Stimulated activated CD8-positive, alpha-beta memory T cell treated with anti-CD3 and anti-CD28 coated beads, Interleukin-15, amount 100 ng/mL, for 4 hours (primary cell): ENCODE data around the gene COL20A1.
"Not testable (repeated sequence)": the region's sequence is repeated elsewhere in the genome, so short reads cannot be mapped to it uniquely, and the experiment has no call there.

Experiments used
- DNase-seq, 2 donors: peaks; one replicate each; pipeline ENCODE4 v3.0.0-alpha.2; 2020; ENCODE audit warnings: low read depth in 2 of 2

Gene COL20A1

DNA sequence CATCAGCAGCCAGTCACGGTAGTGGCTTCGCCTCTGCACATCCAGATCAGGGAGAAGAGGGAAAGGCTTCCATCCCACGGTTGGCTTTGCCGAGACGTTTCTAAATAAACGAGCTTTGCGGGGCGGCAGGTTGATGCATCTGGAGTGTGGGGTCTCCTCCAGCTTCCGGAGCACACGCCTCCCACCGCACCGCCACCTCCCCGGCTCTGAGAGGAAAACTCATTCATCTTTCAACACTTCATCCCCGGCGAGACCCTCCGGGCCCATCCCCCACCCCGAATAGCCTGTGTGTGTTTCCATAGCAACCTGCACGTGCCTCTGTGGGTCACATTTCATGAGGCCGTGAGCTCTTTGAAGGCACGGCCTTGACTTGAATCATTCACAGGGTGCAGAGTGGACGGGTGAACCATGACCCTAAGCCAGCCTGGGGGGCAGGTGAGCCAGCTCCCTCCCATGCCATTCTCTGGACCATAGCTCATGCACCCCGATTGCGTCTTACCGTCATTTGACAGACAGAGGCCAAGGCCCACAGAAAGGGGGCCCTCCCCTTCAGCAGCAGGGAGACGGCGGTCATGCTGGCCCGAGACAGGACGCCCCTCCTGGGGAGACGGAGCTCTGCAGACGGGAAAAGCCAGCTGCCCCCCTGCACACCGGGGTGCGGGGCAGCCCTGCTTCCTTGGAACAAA, 84.4 kb downstream of the COL20A1 start:
- no peak for DNase-seq

DNA sequence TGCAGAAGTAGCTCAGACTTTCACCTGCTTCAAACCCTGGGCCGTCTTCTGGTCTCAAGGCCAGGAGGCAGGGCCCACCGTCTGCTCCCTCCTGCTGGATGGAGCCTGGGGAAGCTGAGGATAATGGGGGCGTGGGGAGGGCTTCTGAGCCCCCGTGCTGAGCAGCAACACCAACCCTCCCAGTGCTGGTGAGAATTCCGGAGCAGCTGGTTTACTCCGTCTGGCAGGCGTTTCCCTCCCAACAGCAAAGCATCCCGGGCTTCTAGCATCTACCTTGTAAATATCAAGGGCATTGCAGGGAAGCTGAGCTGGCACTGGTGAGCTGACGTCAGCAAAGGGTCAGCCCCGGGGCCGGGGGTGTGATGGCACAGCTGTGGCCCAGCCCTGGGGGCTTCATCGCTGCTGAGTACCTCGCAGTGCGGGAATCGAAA, 85.0 kb downstream of the COL20A1 start:
- DNase-seq = no peak

DNA sequence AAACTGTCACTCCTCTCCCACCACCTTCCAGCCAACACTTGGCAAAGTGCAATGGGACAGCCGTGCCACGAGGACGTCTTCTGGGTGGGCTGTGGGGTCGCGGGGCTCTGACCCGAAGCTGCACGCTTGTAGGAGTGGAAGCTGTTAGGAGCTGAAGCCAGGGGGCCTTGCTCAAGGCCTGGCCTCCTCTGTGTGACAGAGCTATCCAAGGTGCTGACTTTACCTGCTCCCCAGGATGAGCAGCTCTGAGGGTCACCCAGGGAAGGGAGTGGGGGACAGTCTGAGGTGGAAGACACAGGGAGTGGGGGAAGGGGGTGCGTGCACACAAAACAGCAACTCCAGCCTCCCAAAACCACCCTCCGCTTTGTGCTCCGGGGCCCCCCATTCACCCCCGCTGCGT, 85.6 kb downstream of the COL20A1 start:
- DNase-seq = no peak

DNA sequence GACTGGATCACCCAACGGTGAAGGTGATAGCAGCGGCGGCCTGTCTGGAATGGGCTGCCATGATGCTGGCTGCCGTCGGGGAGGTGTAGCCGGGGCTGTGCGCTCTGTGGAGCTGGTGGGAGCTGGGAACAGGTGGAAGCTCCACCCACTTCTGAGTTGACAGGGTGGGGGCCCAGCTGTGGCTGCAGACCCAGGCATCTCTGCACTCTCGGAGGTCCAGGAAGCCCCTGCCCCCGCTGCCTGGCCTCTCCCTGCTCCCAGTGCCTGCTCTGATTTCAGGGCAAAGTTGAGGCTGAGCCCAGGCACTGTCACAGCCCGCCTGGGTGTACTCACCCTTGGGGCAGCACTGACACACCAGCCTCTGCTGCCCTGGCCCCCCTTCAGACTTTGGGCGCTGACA, 86.3 kb downstream of the COL20A1 start:
- DNase-seq = no peak

DNA sequence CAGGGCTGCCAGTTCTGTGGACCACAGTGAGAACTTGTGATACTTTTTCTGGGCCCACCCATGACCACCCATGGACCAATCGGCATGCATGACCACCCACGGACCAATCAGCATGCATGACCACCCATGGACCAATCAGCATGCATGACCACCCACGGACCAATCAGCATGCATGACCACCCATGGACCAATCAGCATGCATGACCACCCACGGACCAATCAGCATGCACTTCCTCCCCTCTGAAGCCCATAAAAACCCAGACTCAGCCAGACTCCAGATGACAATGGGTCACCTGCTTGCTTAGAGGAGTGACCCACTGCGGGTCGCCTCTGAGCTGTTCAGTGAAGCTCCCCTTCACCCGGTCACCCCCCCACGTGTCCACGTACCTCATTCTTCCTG, 86.9 kb downstream of the COL20A1 start:
- not testable (repeated sequence) for DNase-seq

DNA sequence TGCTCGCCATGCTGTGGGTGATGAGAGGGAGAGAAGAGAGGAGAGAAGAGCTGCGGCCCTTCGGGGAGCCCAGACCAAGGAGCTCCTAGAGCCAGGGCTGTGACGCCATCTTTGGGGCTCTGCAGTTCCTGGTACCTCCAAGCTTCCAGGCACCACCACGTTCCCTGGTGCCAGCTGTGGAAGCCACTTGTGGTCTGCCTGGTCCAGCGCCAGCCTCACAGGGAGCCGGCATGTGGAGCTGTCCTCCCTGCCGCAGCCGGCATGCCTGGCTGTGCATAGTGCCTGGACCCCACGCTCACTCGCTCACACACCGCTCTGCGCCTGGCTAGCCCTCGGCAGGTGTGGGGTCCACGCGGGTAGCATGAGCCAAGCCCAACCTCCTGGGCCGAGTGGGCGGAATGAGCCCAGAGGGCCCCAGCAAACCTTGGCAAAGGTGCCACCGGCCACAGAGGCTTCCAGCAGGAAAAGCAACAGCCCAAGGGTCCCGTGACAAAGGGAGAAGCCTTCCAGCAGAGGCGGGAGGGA, 87.4 kb downstream of the COL20A1 start:
- DNase-seq = no peak

DNA sequence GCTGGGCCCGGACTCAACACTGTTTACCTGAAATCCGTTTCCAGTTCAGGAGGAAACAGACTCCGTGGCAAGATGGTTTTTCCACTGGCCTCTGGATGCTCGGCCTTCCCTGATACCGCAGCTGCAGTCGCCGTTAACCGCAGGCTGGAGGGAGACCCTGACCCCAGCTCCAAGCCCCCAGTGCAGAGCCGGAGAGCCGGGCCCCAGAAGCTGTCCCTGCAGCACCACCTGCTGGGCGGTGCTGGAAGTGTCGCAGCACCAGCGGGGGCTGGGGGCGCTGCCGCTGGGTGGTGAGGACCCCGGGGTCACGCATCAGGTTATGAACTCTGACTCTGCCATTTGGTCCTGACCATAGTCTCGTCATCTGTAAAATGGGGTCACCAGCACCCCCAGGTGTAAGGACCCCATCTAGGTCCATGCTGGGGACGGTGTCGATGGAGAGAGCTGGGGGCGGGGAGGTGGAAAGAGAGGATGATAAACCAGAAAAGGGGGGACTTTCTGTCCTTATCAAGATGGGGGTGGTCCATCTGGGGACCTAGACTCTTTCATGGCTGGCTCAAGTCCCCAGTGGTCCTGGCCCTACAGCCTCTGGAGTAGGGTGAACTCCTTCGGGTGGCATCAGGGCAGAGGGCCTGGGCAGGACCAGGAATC, 88.9 kb downstream of the COL20A1 start:
- DNase-seq = no peak

DNA sequence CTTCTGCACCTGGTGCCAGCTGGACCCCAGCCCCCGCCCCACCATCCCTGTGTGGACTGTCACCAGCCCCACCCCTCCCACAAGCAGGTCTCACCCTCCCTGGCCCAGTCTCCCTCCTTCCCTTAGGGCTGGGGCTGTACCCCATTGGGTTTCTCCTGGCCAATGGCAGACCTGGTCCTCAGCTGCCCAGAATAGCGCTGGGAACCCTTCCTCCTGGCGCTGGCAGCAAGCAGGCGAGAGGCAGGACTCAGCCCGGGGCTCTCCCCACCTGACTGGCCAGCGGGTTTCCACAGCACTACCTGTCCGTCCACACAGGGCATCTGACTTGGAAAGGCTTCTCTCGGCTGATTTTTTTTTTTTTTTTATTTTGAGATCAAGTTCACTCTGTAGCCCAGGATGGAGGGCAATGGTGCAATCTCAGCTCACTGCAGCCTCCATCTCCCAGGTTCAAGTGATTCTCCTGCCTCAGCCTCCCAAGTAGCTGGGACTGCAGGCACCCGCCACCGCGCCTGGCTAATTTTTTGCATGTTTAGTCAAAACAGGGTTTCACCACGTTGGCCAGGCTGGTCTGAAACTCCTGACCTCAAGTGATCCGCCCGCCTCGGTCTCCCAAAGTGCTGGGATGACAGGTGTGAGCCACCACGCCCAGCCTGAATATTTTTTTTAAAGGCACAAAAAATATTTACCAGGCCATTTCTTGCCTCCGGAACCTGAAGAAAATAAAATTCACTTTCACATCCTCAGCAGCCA, 89.7 kb downstream of the COL20A1 start:
- no peak for DNase-seq

DNA sequence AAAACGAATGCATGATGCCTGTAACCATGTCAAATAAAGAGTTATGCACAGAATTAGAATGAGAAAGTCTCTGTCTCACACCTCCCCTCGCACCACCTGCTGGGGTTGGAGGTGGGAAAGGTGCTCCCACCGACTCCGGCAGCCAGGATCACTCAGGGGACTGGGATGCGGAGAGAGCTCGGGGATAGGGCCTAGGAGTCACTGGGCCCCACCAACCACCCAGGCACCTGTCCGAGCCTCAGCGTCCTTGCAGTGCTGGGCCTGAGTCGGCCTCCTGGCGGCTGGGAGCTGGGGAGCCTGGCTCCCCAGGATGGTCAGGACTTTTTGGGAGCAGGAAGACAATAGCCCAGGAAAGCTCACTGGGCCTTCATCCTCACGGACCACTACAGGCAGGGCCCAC, 90.6 kb downstream of the COL20A1 start:
- DNase-seq = no peak

DNA sequence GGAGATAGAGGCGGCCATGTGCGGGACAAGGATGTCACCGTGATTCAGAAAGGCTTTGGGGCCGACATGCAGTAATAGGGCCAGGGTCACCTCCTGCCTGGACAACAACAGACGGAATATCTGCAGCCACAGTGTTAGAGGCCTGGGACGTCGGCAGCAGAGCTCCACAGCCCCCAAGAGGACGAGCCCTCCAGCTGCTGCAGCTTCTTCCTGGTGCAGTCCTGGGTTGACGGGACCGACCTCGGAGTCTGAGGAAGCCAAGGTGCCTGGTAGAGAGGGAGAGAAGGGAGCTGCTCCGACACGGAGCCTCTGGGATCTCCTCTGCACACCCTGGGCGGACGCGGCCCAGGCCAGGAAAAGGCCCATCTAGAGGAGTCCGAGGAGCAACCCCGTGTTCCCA, 91.3 kb downstream of the COL20A1 start:
- DNase-seq = no peak
